Loucy (cell line): ENCODE data around the gene C16orf54.
"Not testable (repeated sequence)": the region's sequence is repeated elsewhere in the genome, so short reads cannot be mapped to it uniquely, and the experiment has no call there.

Experiments used
- H2AFZ ChIP-seq: fragments of 200-600 bp; sonication (generic); 2 replicates; pipeline ENCODE4 v1.6.0; 2016; ENCODE audit warnings: antibody characterized with exemption, mild to moderate bottlenecking, low read length, moderate library complexity
- H3F3A ChIP-seq: fragments of 200-600 bp; 2 replicates; pipeline ENCODE4 v1.6.0; 2016; ENCODE audit warnings: antibody characterized with exemption, low read depth, mild to moderate bottlenecking
- H3K27me3 ChIP-seq: fragments of 200-600 bp; sonication (generic); 2 replicates; pipeline ENCODE4 v1.6.1; 2014; ENCODE audit warnings: low read length, mild to moderate bottlenecking; ENCODE audit not compliant: insufficient read depth, poor library complexity, severe bottlenecking
- H3K36me3 ChIP-seq: fragments of 200-600 bp; sonication (generic); 2 replicates; pipeline ENCODE4 v1.6.1; 2016; ENCODE audit warnings: low read length; ENCODE audit not compliant: insufficient read depth
- H3K4me1 ChIP-seq: fragments of 200-600 bp; sonication (generic); 2 replicates; pipeline ENCODE4 v1.5.1; 2014; ENCODE audit warnings: low read length, mild to moderate bottlenecking; ENCODE audit not compliant: insufficient read depth, poor library complexity, severe bottlenecking
- H3K4me2 ChIP-seq: fragments of 200-600 bp; sonication (generic); 2 replicates; pipeline ENCODE4 v1.6.0; 2014; ENCODE audit warnings: antibody characterized with exemption, low read length, low read depth, mild to moderate bottlenecking; ENCODE audit not compliant: poor library complexity, severe bottlenecking
- H3K4me3 ChIP-seq: fragments of 200-600 bp; sonication (generic); 2 replicates; pipeline ENCODE4 v1.5.1; 2014; ENCODE audit warnings: low read length, mild to moderate bottlenecking, mixed read lengths; ENCODE audit not compliant: poor library complexity, severe bottlenecking
- H3K79me2 ChIP-seq: fragments of 200-600 bp; sonication (generic); 2 replicates; pipeline ENCODE4 v1.6.1; 2014; ENCODE audit warnings: low read length; ENCODE audit not compliant: insufficient read depth
- H3K9ac ChIP-seq: fragments of 200-600 bp; sonication (generic); 2 replicates; pipeline ENCODE4 v1.6.0; 2014; ENCODE audit warnings: mild to moderate bottlenecking, low read depth, low read length, moderate library complexity; ENCODE audit not compliant: poor library complexity, severe bottlenecking
- H3K9me2 ChIP-seq: fragments of 200-600 bp; sonication (generic); replicated peaks from 2 replicates; pipeline ENCODE4 v1.6.1; 2016; ENCODE audit warnings: low read depth, low read length, mixed read lengths
- H3K9me3 ChIP-seq: fragments of 200-600 bp; sonication (generic); 2 replicates; pipeline ENCODE4 v1.6.1; 2014; ENCODE audit warnings: mild to moderate bottlenecking, antibody characterized with exemption, low read length, low read depth; ENCODE audit not compliant: insufficient read depth
- H4K20me1 ChIP-seq: fragments of 200-600 bp; sonication (generic); 2 replicates; pipeline ENCODE4 v1.6.0; 2014; ENCODE audit warnings: antibody characterized with exemption, low read length, mild to moderate bottlenecking; ENCODE audit not compliant: insufficient read depth, poor library complexity, severe bottlenecking
- CTCF ChIP-seq: fragments of 200-600 bp; sonication (generic); conservative IDR thresholded peaks from 2 replicates; pipeline ENCODE4 v1.5.1; 2014; ENCODE audit warnings: mild to moderate bottlenecking, antibody characterized with exemption, low read length
- EZH2phosphoT487 ChIP-seq: fragments of 200-600 bp; IDR thresholded peaks from 2 replicates; pipeline ENCODE4 v1.6.1; 2018; ENCODE audit warnings: antibody characterized with exemption, mild to moderate bottlenecking, moderate library complexity, borderline replicate concordance

Gene C16orf54

GRCh38 chr16:29734786-29735185 is 11.0 kb downstream of the C16orf54 start:
- Histone ChIP-seq H3K79me2 (no peaks in the 10 kb centered on the region), H3K4me1 (peaks cover 18% of the 10 kb centered on the region), H4K20me1 (no peaks in the 10 kb centered on the region), H3K36me3 (no peaks in the 10 kb centered on the region), H3K9me2 (no peaks in the 10 kb centered on the region), H3K4me2 (no peak overlapping the region), H2AFZ (peak overlapping the region; percentile 23; the same call in 1 of the 2 replicates), H3K27me3 (no peaks in the 10 kb centered on the region), H3F3A (no peaks in the 10 kb centered on the region; the same call in 1 of the 2 replicates), H3K9ac (no peak overlapping the region), H3K4me3 (no peak overlapping the region), H3K9me3 (no peaks in the 10 kb centered on the region)
- TF ChIP-seq CTCF (no peak), EZH2phosphoT487 (no peak)

- not testable (repeated sequence) for H3K4me1 ChIP-seq, H3K79me2 ChIP-seq, H3F3A ChIP-seq, H3K27me3 ChIP-seq, H3K4me2 ChIP-seq, H3K9me3 ChIP-seq, H3K9me2 ChIP-seq, H2AFZ ChIP-seq, H3K9ac ChIP-seq, H4K20me1 ChIP-seq, H3K4me3 ChIP-seq, H3K36me3 ChIP-seq
These were observed 13.8 kb downstream of the C16orf54 start for GRCh38 chr16:29731768-29732601.

- Histone ChIP-seq H4K20me1 (no peaks in the 10 kb centered on the region), H3K79me2 (no peaks in the 10 kb centered on the region), H3F3A (no peaks in the 10 kb centered on the region), H3K4me2 (no peak overlapping the region), H2AFZ (peak overlapping the region; percentile 13; the same call in 1 of the 2 replicates), H3K9me2 (no peaks in the 10 kb centered on the region), H3K9me3 (no peaks in the 10 kb centered on the region), H3K27me3 (no peaks in the 10 kb centered on the region), H3K36me3 (no peaks in the 10 kb centered on the region), H3K4me3 (no peak overlapping the region), H3K4me1 (no peaks in the 10 kb centered on the region), H3K9ac (no peak overlapping the region)
- TF ChIP-seq CTCF (no peak), EZH2phosphoT487 (no peak)
These were observed 15.1 kb downstream of the C16orf54 start for GRCh38 chr16:29730649-29731048.

- Histone ChIP-seq H3K9me2 (no peaks in the 10 kb centered on the region), H3K27me3 (no peaks in the 10 kb centered on the region), H3K9me3 (no peaks in the 10 kb centered on the region), H3K36me3 (no peaks in the 10 kb centered on the region), H2AFZ (peak overlapping the region; percentile 87; the same call in 1 of the 2 replicates), H3K9ac (no peak overlapping the region), H3K4me1 (no peaks in the 10 kb centered on the region), H4K20me1 (no peaks in the 10 kb centered on the region), H3F3A (no peaks in the 10 kb centered on the region), H3K4me2 (no peak overlapping the region), H3K79me2 (no peaks in the 10 kb centered on the region), H3K4me3 (no peak overlapping the region)
- no peak for TF ChIP-seq EZH2phosphoT487
- peak; percentile 81 for TF ChIP-seq CTCF
These were observed 16.7 kb downstream of the C16orf54 start for GRCh38 chr16:29729116-29729521.
